HG03135 (cell line): ENCODE measurements around the gene SPOCK2.
"Not testable (repeated sequence)": the region's sequence is repeated elsewhere in the genome, so short reads cannot be mapped to it uniquely, and the experiment has no call there.

Experiments
- ATAC-seq: cut with Tn5 transposase; IDR thresholded peaks from one replicate; pipeline ENCODE4 v1.9.1; 2021; ENCODE audit warnings: mild to moderate bottlenecking, moderate library complexity; ENCODE audit not compliant: unreplicated experiment

Gene SPOCK2, protein sequence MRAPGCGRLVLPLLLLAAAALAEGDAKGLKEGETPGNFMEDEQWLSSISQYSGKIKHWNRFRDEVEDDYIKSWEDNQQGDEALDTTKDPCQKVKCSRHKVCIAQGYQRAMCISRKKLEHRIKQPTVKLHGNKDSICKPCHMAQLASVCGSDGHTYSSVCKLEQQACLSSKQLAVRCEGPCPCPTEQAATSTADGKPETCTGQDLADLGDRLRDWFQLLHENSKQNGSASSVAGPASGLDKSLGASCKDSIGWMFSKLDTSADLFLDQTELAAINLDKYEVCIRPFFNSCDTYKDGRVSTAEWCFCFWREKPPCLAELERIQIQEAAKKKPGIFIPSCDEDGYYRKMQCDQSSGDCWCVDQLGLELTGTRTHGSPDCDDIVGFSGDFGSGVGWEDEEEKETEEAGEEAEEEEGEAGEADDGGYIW

DNA sequence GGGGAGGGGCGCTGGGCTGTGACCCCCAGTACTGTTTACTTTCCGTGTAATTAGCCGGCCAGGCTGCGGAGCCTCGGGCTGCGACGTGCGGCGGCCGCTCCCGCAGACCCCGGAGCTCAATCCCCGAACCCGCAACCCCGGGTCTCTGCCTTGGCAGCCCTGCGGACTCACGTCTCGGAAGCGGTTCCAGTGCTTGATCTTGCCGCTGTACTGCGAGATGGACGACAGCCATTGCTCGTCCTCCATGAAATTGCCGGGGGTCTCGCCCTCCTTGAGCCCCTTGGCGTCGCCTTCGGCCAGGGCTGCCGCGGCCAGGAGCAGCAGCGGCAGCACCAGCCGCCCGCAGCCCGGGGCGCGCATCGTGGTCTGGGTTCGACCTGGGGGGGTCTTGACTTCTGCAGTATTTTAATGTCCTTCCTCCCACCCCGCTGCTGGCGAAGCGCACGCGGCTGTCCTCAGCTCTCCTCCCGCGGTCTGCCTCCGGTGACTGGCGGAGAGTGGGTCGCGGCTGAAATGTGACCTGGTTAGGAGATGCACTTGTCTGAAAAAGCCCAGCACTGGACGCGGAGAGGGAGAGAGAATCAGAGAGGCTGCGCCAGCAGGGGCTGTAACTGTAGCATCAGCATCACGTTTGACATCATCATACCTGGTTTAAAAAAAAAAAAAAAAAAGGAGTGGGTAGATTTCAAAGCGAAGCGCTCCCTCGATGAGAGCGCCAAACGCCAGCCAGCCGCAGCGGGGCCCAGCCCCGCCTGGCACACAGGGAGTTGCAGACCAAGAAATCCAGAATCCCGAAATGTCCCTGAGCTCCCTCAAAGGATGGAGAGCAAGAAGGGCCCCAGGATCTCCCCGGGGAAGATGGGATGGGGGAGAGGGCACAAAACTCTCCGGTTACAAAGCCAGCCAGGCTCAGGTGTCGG is at the start of gene SPOCK2:
Gene SPOCK2, minus strand, starts transcription at position 583 of the 920 bp plus-strand sequence. Its CDS starts 223 bp downstream, at position 360.
- ATAC-seq = no peak

DNA sequence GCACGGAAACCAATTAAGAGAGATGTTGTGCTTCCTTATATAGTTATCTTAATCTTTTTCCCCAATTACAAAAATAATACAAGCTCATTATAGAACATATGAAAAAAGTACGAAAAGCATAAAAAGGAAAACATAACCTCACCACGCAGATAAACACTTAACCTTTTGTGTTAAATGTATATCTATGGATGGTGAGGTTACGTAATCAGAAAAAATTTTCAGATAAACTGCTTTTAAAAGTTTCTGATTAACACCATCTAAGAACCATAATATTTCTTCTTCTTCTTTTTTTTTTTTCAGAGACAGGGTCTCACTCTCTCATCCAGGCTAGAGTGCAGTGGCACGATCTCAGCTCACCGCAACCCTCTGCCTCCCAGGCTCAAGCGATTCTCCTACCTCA is 49.2 kb upstream of the SPOCK2 start:
- ATAC-seq = no peak

DNA sequence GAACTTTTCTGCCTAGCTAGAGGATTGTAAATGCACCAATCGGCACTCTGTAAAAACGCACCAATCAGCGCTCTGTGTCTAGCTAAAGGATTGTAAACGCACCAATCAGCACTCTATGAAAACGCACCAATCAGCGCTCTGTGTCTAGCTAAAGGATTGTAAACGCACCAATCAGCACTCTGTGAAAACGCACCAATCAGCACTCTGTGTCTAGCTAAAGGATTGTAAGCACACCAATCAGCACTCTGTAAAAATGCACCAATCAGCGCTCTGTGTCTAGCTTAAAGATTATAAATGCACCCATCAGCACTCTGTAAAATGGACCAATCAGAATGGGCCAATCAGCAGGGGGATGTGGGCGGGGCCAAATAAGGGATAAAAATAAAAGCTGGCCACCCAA is 47.9 kb upstream of the SPOCK2 start:
- ATAC-seq = not testable (repeated sequence)

DNA sequence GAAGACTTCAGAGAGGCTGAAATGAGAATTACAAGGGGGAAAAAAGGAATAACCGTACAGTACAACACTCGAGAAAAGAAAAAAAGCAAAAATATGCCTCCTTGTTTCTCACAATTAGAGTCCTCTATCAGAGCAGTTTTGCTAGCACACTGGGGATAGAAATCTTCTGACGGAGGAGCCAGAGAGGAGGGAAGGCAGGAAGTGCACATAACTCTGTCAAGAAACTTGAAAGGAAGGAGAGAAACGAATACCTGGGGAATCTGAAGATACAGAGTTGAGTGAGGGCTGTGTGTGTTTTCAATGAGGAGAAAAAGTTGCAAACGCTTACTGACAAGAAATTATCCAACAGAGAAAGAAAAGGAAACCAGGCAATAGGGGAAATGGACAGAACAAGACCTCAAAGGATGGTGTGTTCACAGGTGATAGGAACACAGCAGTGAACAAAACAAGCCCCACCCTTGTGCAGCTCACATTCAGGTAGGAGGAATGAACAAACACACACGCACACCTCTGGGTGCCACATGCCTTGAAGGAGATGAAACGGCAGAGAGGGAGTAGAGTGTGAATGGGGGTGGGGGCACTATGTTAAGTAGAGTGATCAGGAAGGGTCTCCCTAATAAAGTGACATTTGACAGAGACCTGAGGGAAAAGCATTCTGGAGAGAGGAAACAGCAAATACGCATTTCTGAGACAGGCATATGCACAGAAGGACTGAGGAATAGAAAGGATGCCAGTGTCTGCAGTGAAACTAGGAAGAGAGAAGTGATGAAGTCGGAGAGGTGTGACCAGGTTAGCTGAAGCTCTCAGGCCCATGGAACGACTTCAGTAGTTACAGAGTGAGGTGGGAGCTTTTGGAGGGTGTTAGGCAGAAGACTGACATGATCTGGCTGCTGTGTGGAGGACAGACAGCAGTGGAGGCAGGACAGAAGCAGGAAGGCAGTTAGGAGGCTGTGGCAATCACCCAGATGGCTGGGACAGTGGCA is 46.7 kb upstream of the SPOCK2 start:
- ATAC-seq = no peak

DNA sequence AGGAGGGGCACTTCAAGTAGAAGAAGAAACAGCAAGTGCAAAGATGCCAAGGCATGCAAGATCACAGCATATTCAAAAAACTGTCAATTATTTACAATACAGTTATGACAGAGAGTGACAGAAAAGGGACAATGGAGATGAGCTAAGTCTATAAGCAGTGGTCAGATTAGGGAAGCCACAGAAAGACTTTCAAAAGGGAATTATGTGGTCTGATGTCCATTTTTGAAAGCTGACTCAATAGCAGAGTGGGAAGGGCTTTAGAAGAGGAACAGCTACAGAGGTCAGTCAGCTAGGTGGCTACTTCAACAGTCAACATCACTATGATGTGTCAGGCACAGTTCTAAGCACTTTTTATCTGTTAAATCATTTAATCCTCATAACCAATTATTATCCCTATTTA is 45.2 kb upstream of the SPOCK2 start:
- peak; percentile 73 for ATAC-seq

DNA sequence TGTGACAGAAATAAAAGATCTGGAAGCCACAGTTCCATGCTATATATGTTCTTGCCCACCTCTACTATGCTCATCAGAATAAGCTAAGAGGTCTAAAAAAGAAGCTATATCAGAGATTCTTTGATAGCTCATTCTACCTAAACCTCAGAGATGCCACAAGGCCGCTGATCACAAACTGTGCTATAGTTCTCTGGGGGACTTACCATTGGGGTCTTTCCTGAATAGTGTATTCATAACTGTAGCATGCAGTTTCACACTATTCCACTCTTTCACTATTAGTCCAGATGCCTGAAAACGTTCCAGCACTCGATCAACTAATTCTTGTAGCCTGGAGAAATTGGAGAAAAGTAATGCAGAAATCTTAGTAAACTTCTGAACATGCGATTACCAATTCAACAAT is 44.5 kb upstream of the SPOCK2 start:
- no peak for ATAC-seq

DNA sequence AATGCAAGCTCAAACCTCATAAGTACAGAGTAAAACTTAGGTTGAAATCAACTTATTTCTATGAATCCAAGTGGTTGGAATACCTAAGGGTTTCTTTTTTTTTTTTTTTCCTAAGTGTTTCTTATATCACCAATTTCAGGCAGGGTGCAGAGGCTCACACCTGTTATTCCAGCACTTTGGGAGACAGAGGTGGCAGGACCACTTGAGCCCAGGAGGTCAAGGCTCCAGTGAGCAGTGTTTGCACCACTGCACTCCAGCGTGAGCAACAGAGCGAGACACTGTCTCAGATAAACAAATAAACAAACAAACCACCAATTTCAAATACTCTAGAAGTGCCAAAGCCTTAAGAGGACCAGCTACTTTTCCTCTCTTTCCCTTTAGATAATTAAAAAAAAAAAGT is 39.2 kb upstream of the SPOCK2 start:
- no peak for ATAC-seq

DNA sequence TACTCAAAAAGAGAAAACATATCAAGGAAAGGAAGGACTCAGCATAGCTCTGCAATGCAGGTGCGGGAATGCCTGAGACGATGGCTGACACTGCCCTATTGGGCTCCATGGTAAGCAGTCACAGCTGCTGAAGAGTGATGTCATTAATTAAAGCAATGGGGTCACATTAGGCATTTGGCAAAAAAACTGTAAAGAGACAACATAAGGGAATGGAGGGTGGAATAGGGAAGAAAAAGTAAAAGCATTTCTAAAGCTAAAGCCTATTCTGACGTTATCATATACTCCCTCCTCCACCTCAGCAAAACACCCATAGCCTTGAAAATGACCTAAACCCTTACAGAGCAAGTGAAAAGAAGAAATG is 38.5 kb upstream of the SPOCK2 start:
- no peak for ATAC-seq

DNA sequence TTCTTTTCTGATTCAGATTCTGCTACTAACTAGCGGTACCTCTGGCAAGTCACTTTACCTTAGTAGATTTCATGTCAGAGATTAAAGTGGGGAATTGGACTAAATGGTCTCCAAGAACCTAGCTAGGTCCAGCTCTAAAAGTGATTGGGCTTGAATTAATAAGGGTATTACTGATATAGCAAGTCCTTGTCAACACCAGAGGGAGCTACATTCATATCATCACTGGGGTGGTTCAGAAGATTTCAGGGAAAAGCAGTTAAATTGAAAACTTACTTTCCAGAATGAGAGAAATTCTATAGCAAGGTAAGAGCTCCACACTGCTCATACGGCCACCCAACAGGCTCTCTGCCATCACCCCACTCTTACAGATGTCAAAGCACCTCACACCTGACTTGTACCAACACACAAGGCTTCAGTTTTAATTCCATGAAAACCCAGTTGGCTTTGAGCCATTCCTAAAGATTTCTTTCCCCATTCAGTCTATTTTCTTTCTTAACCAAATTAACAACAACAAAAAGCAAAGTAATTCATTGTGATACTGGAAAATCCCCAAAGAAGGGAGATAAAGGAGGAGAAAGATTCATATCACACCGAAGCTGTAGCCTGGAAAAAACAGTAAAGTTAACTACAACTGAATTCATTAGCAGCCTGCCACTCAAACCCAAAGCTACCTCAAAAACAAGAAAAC is 38.0 kb upstream of the SPOCK2 start:
- ATAC-seq = no peak

DNA sequence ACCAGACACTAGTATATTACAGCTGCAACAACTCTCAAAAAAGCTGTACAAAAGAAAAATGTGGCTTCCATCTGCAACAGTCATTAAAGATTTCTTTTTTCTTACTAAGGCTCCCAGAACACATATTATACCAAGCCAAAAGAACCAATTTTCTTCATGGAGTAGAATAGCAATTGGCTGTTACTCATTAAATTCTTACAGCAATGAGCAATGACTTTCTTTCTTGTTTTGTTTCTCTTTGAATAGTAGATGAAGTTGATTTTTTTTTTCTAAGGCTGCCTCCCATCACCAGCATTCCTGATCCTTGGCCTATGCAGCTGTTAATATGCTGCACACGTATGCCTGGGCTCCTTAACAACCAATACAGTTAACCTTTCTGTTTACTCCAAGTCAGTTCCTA is 36.6 kb upstream of the SPOCK2 start:
- ATAC-seq = no peak

DNA sequence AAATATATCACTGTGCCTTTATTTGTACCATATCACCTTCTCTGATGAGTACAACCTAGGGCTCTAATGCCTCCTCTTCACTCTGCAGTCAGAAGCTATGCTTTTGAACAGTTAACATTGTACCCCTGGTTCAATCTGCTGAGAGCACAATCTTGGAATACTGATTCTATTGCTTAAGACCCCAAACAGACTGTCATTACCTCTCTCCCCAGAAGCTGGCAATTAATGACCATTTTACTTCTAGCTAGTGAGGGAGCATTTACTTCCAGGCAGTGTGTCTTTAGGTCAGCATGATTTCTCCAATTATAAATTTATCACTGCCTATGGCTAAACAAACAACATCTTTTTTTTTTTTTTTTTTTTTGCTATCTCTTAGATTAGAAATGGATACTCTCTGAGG is 36.0 kb upstream of the SPOCK2 start:
- no peak for ATAC-seq

DNA sequence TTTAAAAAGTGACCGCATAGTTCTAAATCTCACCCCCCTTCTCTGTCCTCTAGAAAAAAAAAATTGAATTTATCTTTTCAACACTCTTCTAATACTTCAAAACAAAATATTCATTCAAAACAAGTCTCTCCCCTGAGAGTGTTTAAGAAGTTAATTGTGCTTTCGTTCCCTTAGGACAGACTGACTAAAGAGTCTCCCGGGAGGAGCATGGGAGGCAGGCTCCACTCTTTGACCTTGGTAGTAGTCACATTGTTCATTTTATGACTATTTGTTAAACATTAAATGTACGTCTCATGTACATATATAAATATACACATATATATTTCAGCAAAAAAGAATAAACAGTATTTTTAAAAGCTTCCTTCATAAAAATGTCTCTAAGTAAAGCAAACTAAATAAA is 35.3 kb upstream of the SPOCK2 start:
- no peak for ATAC-seq

DNA sequence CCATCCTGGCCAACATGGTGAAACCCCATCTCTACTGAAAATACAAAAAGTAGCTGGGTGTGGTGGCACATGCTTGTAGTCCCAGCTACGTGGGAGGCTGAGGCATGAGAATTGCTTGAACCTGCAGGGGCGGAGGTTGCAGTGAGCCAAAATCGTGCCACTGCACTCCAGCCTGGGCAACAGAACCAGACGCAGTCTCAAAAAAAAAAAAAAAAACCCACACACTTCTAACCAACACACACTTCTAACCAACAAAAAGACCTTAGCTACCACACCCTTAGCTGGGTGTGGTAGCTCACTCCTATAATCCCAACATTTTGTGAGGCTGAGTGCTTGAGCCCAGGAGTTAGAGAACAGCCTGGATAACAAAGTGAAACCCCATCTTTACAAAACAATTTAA is 33.9 kb upstream of the SPOCK2 start:
- no peak for ATAC-seq

DNA sequence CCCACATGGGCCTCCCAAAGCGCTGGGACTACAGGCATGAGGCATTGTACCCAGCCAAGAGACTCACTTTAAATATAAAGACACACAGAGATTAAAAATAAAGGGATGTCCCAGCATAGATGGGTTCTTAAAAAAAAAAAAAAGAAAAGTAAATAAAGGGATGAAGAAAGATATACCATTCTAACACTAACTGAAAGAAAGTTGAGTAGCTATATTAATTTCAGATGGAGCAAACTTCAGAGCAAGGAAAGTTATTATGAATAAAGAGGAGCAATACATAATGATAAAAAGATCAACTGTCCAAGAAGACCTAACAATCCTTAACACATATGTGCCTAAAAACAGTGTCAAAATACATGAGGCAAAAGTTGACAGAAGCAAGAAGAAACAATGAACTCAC is 33.0 kb upstream of the SPOCK2 start:
- ATAC-seq = no peak

DNA sequence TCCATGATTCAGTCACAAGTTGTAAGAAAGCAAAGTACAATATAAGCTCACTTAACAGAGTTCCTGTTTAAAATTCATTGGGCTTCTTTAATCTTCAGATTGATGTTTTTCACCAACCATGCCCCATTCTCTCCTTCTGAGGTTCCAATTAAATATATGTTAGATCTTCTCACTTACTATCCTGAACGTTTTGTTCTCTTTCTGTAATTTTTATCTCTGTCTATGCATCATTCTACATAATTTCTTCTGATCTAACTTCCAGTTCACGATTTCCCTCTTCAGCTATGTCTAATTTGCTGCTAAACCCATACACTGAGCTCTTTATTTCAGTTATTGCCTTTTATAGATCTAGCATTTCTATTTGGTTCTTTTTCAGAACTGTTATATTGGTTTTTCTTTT is 28.0 kb upstream of the SPOCK2 start:
- no peak for ATAC-seq

DNA sequence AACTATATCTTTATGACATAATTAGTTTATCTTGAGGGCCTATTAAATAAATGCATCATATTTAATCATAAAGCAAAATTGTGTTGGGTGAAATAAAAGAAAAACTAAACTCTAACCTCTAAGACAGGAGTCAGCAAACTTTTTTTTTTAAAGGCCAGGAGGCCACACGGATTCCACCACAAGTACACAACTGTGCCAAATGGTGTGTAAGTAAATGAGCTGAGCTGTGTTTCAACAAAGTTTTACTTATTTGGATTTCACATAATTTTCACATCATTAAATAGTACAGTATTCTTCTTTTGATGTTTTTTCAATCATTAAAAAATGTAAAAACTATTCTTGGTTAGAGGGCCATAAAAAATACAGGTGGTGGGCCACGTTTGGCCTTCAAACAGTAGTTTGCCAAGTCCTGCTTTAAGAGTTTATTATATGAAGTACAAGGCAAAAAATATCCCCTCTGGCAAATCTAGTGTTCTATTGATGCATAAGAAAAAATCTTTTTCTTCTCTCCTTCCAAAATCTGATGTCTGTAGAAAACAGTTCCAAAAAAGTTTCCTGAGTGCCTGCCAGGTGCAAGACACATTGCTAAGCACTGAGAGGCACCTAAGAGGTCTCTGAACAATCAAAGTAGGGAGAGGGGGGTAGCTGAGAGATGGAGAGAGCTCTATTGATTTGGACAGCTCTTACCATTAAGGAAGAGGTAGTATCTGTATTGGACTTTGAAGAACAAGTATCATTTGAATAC is 26.5 kb upstream of the SPOCK2 start:
- ATAC-seq = no peak

DNA sequence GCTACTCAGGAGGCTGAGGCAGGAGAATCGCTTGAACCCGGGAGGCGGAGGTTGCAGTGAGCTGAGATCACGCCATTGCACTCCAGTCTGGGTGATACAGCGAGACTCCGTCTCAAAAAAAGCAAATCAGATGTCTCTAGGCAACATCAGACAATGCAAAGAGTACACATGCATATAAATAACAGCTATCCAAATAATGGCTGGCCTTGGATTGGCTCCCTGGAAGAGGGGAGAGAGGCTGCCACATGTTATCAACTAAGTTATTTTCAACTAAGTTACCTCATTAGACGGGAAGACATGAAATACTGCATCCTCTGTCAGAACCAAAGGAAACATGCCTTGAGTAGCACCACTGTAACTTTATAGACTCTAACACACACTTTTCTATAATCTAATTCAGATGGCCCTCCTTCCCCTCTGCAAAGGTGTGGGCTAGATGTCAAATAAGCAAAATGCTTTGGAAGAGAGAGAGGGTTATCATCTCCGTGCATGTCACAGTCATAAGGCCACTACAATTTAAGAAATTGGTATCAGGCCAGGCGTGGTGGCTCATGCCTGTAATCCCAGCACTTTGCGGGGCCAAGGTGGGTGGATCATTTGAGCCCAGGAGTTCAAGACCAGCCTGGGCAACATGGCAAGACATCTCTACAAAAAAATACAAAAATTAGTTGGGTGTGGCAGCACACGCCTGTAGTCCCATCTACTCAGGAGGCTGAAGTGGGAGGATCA is 22.5 kb upstream of the SPOCK2 start:
- no peak for ATAC-seq

DNA sequence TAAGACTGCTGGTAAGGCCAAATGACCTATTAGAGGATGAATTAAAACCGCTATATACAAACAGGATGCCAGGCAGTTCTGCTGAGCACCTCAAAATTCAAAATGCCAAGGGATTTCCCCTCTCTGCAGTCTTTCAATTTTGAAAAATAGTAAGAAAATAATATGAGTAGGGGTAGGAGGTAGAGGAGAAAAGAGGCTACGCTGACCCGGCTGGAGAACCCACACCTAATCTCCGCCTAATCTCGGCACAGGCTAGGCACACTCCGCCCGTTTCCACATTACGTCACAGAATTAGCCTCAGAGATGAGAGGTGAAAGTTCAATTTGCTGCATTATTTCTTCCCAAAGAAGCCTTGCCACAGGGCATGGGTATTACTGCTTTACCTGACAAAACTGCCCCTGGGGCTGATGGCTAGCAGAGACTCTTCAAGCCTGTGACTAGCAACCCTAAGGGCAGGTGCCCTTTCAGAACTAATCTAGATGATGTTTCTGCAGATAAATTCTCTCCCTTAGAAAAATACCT is 21.3 kb upstream of the SPOCK2 start:
- ATAC-seq = no peak
